Measurements from ENCODE around the gene INSRR. TPM values are rescaled to one million over a fixed set of nuclear protein-coding genes. Genes with fewer than 3 reads are reported as not detected.

The INSRR gene
- total and polyA plus RNA-seq, 9 of the 15 experiments (the other 6 are each of a cell fraction or from before 2014, with no cell fraction given): 0.03 to 0.18 (median 0.06) TPM; not detected in 3

DNA sequence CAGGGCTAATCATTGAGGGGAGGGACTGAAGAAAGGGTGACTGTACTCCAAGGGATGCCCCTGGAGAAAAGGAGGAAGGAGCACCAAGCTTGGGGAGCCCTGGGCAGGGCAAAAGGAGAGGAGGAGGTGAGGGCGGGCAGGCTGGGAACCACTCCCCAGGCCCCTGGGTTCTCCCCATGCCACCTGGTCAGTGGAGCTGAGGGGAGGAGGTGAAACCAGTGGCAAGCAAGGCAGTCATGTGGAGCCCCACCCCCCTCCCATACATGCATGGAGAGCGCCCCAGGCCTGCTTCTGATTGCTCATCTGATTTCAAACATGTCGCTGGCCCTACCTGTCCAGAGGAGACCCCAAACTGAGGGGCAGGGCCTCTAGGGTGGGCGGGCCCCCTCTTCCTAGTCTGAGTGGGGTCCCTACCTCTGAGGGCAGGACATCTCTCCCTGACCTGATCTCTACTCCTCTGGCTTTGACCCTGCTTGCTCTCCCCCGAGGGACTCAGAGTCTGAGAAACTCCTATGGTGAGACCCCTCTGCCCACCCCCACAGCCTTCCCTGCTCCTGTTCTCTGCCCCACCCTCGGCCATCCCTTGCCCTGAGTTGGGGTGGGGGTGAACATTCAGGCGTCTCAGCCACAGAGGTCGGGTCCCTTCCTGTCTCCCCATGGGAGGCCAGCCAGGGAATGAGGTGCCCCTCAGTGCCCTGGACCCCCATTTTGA, 18.6 kb downstream of the INSRR start:
- DNase-seq (ENCODE audit: extremely low read depth in 1 of 4, low spot score in 3 of 4): no peak
- Histone ChIP-seq H3K4me2 (ENCODE audit: insufficient read depth, low read length) (no peak overlapping the region), H3K79me2 (ENCODE audit: control insufficient read depth, insufficient read depth, low read length) (no peaks in the 10 kb centered on the region), H3K4me3 (no peak overlapping the region), H3K36me3 (ENCODE audit: control insufficient read depth, insufficient read depth, low read length) (no peaks in the 10 kb centered on the region), H2AFZ (ENCODE audit: low read depth, low read length) (no peak overlapping the region), H3K9me3 (replicated peaks; ENCODE audit: control insufficient read depth, insufficient read depth, low read depth, low read length) (no peaks in the 10 kb centered on the region), H3K27ac (ENCODE audit: extremely low read depth, low read depth, low read length) (no peak overlapping the region), H4K20me1 (replicated peaks; ENCODE audit: control insufficient read depth, insufficient read depth, low read length) (no peaks in the 10 kb centered on the region), H3K27me3 (ENCODE audit: control insufficient read depth in 2 of 2, insufficient read depth in 2 of 2, low read length in 2 of 2) (no peaks in the 10 kb centered on the region), H3K9ac (ENCODE audit: insufficient read depth in 1 of 2, low read depth in 2 of 2, low read length in 2 of 2) (no peak overlapping the region), H3K4me1 (replicated peaks in 1 of 2; ENCODE audit: control insufficient read depth in 2 of 2, insufficient read depth in 2 of 2, low read length in 2 of 2) (peaks cover 6 to 16% of the 10 kb centered on the region in 2 experiments; a peak in 4 of 5 replicates), H3K9me1 (ENCODE audit: control insufficient read depth, insufficient read depth, low read length) (no peaks in the 10 kb centered on the region)
- ChIA-PET POLR2A (interaction anchor here (0.6 kb wide), 1 partner anchor 81 kb away, joined by 3 read pairs; no protein-coding TSS in a partner anchor), CTCF (ENCODE audit: low intra/inter-chr PET ratio) (interaction anchor here (0.7 to 1.9 kb wide), 4 partner anchors 20 to 80 kb away, joined by 3 to 24 read pairs (median 4); partner anchors contain the start of genes LRRC71 and NTRK1)
- no peak for ATAC-seq
- intact Hi-C loops (cut with micrococcal nuclease): no loop called here
- FAIRE-seq: no peak
- 6% methylated on average over 6 of the region's 8 CpGs for WGBS (ENCODE audit: insufficient coverage, low coverage, missing lambda C conversion rate)
- TF ChIP-seq, protein P1, sequence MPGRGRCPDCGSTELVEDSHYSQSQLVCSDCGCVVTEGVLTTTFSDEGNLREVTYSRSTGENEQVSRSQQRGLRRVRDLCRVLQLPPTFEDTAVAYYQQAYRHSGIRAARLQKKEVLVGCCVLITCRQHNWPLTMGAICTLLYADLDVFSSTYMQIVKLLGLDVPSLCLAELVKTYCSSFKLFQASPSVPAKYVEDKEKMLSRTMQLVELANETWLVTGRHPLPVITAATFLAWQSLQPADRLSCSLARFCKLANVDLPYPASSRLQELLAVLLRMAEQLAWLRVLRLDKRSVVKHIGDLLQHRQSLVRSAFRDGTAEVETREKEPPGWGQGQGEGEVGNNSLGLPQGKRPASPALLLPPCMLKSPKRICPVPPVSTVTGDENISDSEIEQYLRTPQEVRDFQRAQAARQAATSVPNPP (IDR thresholded peaks at IDR 0.05; ENCODE audit: borderline replicate concordance, insufficient read depth, insufficient read length): no peak
- TF ChIP-seq CHD2 (IDR thresholded peaks at IDR 0.05; ENCODE audit: low read depth, low read length) (no peak), LARP7 (IDR thresholded peaks at IDR 0.05) (no peak)
- in situ Hi-C loops (cut with MboI): no loop called here
- BruUV-seq (replicated peaks): no TSS peak

Measured in K562 (cell line).